ENCODE measurements around the gene ATF6. TPM values are rescaled to one million over a fixed set of nuclear protein-coding genes. Genes with fewer than 3 reads are reported as not detected.

Gene ATF6
- total RNA-seq, 2 experiments from 2014 or later: 16.2 to 17.1 TPM

GRCh38 chr1:161985301-161985822, 219.2 kb downstream of the ATF6 start:
- no peak overlapping the region for H3K4me3 ChIP-seq (ENCODE audit: low read length)
- peaks cover 3% of the 10 kb centered on the region for H3K9me3 Mint-ChIP-seq
- no peaks in the 10 kb centered on the region for H3K36me3 ChIP-seq (ENCODE audit: insufficient read depth, low read length)
- no peaks in the 10 kb centered on the region for H3K27me3 ChIP-seq (ENCODE audit: control insufficient read depth in 1 of 2, insufficient read depth in 2 of 2, low read length in 2 of 2)
- H3K36me3 Mint-ChIP-seq (ENCODE audit: low read depth): no peaks in the 10 kb centered on the region
- peaks cover 6 to 9% of the 10 kb centered on the region in 2 experiments for H3K9me3 ChIP-seq (ENCODE audit: control insufficient read depth in 1 of 2, insufficient read depth in 1 of 2, low read length in 2 of 2)
- no peaks in the 10 kb centered on the region for H3K27me3 Mint-ChIP-seq
- no peak overlapping the region for H3K4me3 Mint-ChIP-seq
- H3K27ac ChIP-seq (ENCODE audit: low read depth in 1 of 2, low read length in 2 of 2): no peak overlapping the region
- intact Hi-C loops (cut with DNase I, micrococcal nuclease): no loop called here
- TF ChIP-seq, protein P1, sequence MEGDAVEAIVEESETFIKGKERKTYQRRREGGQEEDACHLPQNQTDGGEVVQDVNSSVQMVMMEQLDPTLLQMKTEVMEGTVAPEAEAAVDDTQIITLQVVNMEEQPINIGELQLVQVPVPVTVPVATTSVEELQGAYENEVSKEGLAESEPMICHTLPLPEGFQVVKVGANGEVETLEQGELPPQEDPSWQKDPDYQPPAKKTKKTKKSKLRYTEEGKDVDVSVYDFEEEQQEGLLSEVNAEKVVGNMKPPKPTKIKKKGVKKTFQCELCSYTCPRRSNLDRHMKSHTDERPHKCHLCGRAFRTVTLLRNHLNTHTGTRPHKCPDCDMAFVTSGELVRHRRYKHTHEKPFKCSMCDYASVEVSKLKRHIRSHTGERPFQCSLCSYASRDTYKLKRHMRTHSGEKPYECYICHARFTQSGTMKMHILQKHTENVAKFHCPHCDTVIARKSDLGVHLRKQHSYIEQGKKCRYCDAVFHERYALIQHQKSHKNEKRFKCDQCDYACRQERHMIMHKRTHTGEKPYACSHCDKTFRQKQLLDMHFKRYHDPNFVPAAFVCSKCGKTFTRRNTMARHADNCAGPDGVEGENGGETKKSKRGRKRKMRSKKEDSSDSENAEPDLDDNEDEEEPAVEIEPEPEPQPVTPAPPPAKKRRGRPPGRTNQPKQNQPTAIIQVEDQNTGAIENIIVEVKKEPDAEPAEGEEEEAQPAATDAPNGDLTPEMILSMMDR (IDR thresholded peaks at IDR 0.05): no peak
- ATAC-seq (ENCODE audit: poor library complexity) (no peak), DNase-seq (no peak)
- ChIA-PET CTCF (no interaction called here), POLR2A (no interaction called here)
- H3K4me1 Mint-ChIP-seq (ENCODE audit: low read depth): no peaks in the 10 kb centered on the region
- H3K4me1 ChIP-seq (ENCODE audit: insufficient read depth, low read length): no peaks in the 10 kb centered on the region
- no peak overlapping the region for H3K27ac Mint-ChIP-seq

GRCh38 chr1:161986328-161986727, 220.2 kb downstream of the ATF6 start:
- ATAC-seq (ENCODE audit: poor library complexity) (no peak), DNase-seq (no peak)
- intact Hi-C loops (cut with DNase I, micrococcal nuclease): no loop called here
- Histone ChIP-seq H3K36me3 (ENCODE audit: insufficient read depth, low read length) (no peaks in the 10 kb centered on the region), H3K4me1 (ENCODE audit: insufficient read depth, low read length) (no peaks in the 10 kb centered on the region), H3K27ac (ENCODE audit: low read depth in 1 of 2, low read length in 2 of 2) (no peak overlapping the region), H3K27me3 (ENCODE audit: control insufficient read depth in 1 of 2, insufficient read depth in 2 of 2, low read length in 2 of 2) (no peaks in the 10 kb centered on the region), H3K9me3 (ENCODE audit: control insufficient read depth in 1 of 2, insufficient read depth in 1 of 2, low read length in 2 of 2) (peaks cover 6 to 9% of the 10 kb centered on the region in 2 experiments), H3K4me3 (ENCODE audit: low read length) (no peak overlapping the region)
- TF ChIP-seq, protein P1 (IDR thresholded peaks at IDR 0.05): no peak
- Mint-ChIP-seq H3K4me1 (ENCODE audit: low read depth) (no peaks in the 10 kb centered on the region), H3K4me3 (no peak overlapping the region), H3K27ac (no peak overlapping the region), H3K9me3 (peaks cover 3% of the 10 kb centered on the region), H3K27me3 (no peaks in the 10 kb centered on the region), H3K36me3 (ENCODE audit: low read depth) (no peaks in the 10 kb centered on the region)
- POLR2A ChIA-PET: interaction anchor here (0.6 kb wide), 1 partner anchor 62 kb away, joined by 3 read pairs; no protein-coding TSS in a partner anchor
- CTCF ChIA-PET: no interaction called here

GRCh38 chr1:161987303-161987702, 221.2 kb downstream of the ATF6 start:
- no peak for DNase-seq
- H3K4me3 ChIP-seq (ENCODE audit: low read length): no peak overlapping the region
- H3K27me3 ChIP-seq (ENCODE audit: control insufficient read depth in 1 of 2, insufficient read depth in 2 of 2, low read length in 2 of 2): no peaks in the 10 kb centered on the region
- ATAC-seq (ENCODE audit: poor library complexity): no peak
- Mint-ChIP-seq H3K4me1 (ENCODE audit: low read depth) (no peaks in the 10 kb centered on the region), H3K9me3 (peaks cover 3% of the 10 kb centered on the region), H3K27ac (no peak overlapping the region), H3K36me3 (ENCODE audit: low read depth) (no peaks in the 10 kb centered on the region), H3K4me3 (no peak overlapping the region), H3K27me3 (no peaks in the 10 kb centered on the region)
- TF ChIP-seq, protein P1 (IDR thresholded peaks at IDR 0.05): no peak
- H3K9me3 ChIP-seq (ENCODE audit: control insufficient read depth in 1 of 2, insufficient read depth in 1 of 2, low read length in 2 of 2): peaks cover 6 to 9% of the 10 kb centered on the region in 2 experiments
- ChIA-PET POLR2A (no interaction called here), CTCF (no interaction called here)
- no peak overlapping the region for H3K27ac ChIP-seq (ENCODE audit: low read depth in 1 of 2, low read length in 2 of 2)
- no peaks in the 10 kb centered on the region for H3K36me3 ChIP-seq (ENCODE audit: insufficient read depth, low read length)
- no peaks in the 10 kb centered on the region for H3K4me1 ChIP-seq (ENCODE audit: insufficient read depth, low read length)
- intact Hi-C loops (cut with DNase I, micrococcal nuclease): no loop called here
